ENCODE results near the gene PPP2R2B.
A peak's percentile ranks its signal among the peaks of the same experiment; 100 is the strongest.

Gene PPP2R2B

GRCh38 chr5:146884066-146884626 lies 5.6 kb upstream of the PPP2R2B start:
- no peak for DNase-seq

DNA sequence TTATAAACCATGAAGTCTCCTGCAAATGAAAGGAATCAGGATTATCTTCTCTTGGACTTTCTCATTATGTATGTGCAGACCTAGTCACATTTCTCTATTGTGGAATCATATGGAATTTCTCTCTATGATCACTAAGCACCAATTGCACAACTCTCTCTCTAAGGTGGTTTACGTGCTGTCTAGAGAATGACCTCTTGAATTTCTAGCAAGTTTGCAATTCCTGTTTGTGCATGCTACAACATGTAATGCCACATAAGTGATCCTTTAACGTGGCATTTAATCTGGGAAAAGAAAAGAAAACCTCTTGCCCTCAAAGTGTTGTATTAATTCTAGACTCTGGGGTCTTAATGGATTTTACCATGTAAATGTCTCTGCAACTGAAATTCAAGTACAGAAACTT lies 5.0 kb upstream of the PPP2R2B start:
- DNase-seq, result no peak

GRCh38 chr5:146880966-146881365 lies 2.4 kb upstream of the PPP2R2B start:
- DNase-seq, result peak; percentile 53 to 68

DNA sequence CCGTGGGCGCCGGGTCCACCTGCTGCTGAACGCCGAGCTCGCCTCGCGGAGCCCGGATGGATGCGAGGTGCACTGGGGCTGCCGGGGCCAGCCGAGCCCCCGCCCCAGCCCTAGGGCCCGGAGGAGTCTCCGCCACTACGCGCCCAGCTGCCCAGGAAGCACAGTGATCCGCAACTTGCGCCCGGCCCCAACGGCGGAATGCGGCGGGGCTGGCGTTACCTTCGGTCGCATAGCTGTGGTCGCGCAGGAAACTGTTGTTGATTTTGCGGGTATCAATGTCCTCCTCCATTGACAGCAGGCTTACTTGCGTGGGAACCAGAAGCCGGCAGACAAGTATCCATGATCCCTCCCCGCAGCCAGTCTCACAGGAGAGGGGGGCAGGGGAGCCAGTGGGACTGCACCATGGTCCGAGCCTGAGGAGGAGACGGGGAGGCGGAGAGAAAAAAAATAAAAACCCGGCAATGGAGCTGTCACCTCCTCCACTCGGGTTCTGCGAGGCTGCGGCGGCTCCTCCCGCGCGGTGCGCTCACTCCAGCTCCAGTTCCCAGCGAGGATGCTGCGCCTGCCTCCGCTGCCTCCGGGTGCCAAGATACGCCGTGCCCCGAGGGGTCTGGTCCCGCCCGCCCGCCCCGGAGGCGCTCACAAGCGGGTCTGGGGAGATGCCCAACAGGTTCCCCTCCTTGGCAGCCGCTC lies 628 bp downstream of the PPP2R2B start:
- DNase-seq, result no peak

- DNase-seq, result no peak
Observed at GRCh38 chr5:146877178-146877681, 1.3 kb downstream of the PPP2R2B start.

GRCh38 chr5:146873186-146873917 lies 5.2 kb downstream of the PPP2R2B start:
- DNase-seq, result no peak

DNA sequence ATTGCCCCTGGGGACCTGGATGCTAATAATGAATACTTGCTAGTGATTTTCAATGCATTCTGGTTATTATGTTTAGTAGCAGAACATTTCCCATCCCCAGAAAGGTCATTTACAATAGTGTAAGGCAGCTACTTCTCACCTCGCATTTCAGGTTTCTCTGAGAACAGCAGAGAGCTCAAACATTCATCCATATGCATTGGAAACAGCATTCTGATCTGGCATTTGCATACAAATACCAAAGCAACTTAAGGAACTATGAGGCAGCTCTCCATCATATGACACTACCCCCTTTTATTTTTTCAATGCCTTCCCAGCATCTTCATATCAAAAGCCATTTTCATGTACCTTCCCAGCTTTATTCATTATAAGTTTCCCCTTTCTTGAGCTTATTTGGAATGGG lies 6.4 kb downstream of the PPP2R2B start:
- DNase-seq, result no peak

DNA sequence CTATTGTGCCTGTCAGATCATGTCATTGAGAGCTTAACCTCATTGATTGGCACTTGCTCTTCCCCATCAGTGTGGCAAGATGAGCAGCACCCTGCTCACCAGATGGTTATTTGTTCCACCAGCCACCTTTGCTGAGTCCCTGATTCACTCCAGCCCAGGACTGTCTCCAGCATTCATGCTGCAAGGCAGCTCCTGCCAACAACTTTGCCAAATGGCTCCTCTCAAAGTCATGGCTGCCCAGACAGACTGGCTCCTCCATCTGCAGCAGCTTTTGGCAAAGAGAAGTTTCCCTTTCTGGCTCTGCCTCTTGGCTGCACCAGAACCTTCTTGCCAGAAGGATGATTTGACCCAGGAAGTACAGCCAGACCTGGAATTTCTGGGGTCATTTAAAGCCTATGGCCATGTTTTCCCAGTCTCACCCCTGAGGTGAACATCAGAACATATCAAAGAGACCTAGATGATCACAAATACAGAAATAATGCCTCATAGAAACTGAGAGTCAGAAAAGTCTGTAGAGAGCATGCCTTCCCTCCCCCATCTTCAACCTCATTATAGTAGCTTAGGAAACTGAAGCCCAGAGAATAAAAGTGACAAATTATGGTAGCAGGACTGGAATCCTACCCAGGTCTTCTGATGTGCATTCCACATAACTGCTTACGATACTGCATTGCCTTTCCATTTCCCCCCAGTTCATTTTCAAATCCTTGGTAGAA lies 10.4 kb downstream of the PPP2R2B start:
- DNase-seq, result no peak

DNA sequence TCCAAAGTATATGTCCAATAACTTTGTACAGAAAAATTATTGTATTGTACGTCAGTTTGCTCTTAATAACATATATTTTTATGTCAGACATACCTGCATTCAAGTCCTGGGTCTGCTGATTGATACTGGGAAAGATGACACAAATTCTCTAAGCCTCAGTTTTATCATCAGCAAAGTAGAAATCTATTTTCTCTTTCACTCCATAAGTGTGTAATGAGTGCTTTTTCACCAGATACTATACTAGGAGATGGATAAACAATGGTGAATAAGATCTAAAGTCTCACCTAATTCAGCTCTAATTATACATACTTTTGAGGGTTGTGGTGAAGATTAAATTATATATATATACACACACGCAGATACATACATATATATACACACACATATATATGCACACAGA lies 12.3 kb downstream of the PPP2R2B start:
- no peak for DNase-seq

GRCh38 chr5:146862641-146863040 lies 15.9 kb downstream of the PPP2R2B start:
- DNase-seq, result no peak

- no peak for DNase-seq
Observed at GRCh38 chr5:146860213-146860893, 18.2 kb downstream of the PPP2R2B start.

DNA sequence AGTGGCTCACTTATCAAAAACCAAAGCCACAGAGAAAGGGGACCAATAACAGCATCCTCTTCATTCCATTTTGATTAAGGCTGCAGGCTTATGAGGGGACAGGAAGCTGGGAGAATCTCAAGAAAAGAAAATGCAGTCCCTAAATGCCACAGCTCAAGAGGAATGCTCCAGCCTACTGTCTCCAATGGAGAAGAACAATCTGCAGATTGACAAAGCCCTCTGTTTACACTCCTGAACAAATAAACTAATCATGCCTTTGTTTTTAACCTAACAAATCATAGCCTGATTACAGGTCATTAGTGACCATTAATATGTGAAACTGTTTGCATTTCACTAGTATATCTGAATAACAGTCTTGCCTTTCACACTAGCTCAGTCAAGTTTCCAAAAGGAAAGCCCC lies 26.5 kb downstream of the PPP2R2B start:
- DNase-seq, result no peak

GRCh38 chr5:146851133-146851532 lies 27.4 kb downstream of the PPP2R2B start:
- no peak for DNase-seq

- no peak for DNase-seq
Observed at GRCh38 chr5:146849694-146850303, 28.8 kb downstream of the PPP2R2B start.

DNA sequence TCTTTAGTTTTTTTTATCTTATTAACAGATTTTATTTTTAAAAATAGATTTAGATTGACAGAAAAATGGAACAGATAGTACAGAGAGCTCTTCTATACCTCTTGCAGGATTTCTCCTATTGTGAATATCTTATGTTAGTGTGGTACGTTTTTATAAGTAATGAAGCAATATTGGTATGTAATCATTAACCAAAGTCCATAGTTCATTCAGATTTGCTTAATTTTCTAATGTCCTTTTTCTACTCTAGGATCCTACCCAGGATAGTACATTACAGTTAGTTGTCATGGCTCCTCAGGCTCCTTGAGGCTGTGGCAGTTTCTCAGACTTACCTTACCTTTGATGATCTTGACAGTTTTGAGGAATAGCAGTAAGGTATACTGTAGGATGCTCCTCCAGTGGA lies 30.4 kb downstream of the PPP2R2B start:
- DNase-seq, result no peak

GRCh38 chr5:146840016-146840415 lies 38.5 kb downstream of the PPP2R2B start:
- no peak for DNase-seq

GRCh38 chr5:146836226-146836842 lies 42.2 kb downstream of the PPP2R2B start:
- DNase-seq, result no peak

DNA sequence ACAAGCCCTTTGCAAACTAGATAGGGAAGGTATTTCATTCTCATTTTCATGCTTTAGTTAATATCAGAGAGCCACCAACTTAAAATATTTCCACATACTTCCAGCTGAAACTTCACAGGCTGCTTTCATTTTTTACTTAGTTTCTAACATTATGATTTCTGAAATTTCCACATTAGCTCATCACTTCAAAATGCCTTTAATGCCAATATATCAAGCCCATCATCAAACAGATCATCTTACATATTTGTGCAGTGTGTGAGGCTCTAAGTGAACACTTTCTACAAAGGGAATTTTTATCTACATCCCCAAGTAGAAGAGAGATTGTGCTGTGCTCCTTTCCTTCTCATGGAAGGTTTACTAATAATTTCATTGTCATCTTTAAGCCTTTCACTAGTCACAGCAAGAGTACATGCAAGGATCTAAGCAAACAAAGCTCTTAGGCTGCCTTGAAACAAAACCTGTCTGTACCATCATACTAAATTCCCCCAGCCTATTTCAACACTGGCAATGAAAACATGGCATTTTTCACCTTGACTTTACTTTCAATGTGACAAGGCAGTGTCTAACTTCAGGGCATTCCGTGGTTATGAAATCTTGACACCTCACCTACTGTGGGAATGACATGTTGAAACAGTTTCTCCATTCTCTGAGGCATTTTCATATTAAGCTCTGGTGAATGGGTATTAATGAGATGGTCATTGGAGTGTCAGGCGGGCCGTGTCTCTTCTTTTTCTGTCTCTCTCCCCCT lies 45.4 kb downstream of the PPP2R2B start:
- peak; percentile 4 to 34 for DNase-seq

DNA sequence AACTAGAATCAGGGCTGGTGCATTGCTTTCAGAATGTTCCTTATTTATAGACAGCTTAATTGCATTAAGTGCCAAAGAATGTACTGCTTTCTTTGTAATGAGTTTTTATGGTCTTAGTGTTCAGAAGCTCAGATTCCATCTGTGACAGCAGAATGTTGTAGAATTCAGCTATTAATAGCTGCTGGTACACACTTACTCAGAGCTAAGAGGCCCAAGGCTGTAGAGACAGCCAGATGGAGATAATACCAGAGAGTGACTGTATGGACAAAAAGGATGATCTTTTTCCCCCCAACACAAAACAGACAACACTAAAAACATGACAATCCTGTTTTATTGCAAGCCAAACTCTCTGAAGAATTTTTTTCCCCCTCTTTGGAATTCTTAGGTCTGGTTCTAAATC lies 50.2 kb downstream of the PPP2R2B start:
- DNase-seq, result no peak

DNA sequence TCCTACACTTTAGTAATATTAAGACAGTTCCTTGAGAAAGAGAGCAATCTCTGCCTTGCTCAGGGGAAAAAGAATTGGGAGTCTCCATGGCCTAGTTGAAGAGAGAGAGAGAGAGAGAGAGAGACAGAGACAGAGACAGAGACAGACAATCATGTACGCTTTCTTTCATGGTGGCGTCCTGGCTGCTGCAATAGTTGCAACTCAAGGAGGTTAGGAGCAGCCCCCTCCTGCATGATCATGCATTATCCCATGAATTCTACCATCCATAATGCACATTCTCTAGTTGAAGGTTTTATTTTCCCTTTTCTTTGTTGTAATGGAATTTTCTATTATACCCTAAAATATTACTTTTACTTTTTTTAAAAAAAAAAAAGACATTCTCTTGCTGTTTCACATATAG lies 50.7 kb downstream of the PPP2R2B start:
- DNase-seq, result no peak

DNA sequence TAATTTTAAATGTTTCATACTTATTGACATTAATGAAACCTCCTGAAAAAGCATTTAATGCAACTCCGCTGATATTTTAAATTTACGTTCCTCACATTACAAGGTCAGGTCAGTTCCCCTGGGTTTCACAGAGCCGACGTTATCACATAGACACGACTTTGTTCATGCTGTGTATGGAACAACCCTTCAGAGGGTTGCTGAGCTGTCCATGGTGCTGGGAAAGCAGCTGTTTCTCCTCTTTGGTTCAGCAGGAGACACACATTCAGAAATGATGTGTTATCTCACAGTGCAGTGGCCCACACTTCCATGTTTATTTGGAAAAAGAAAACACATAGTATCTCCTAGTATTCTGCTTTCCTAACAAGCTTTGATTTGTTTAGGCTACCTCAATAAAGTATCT lies 53.5 kb downstream of the PPP2R2B start:
- peak in 1 of 2 donors; percentile 6 for DNase-seq
